Natural killer cell (primary cell): ENCODE results near the gene CST9L. TPM values are rescaled to one million over a fixed set of nuclear protein-coding genes. Genes with fewer than 3 reads are reported as not detected.

ENCODE experiments used
- ATAC-seq, 3 donors: fragments of 150-1000 bp in 2 of 3; fragments of 200-7000 bp in 1 of 3; cut with Tn5 transposase; 1 replicate in 1 of 3; 2 replicates in 2 of 3; pipeline ENCODE4 v1.10.0; 2021; ENCODE audit warnings: mild to moderate bottlenecking in 2 of 3, moderate library complexity in 2 of 3
- DNase-seq, 2 donors: peaks; one replicate each; pipeline versions ENCODE4 v3.0.0 to v3.0.0-alpha.2; 2013 to 2021; ENCODE audit warnings: mixed read lengths in 1 of 2
- H3K27ac ChIP-seq: one replicate; pipeline ENCODE4 v1.5.1; 2013; ENCODE audit warnings: mild to moderate bottlenecking, low read length
- H3K27me3 ChIP-seq: one replicate; pipeline ENCODE4 v1.6.1; 2013; ENCODE audit warnings: low read length; ENCODE audit not compliant: control insufficient read depth, insufficient read depth
- H3K36me3 ChIP-seq: one replicate; pipeline ENCODE4 v1.6.1; 2013; ENCODE audit warnings: low read length; ENCODE audit not compliant: control insufficient read depth, insufficient read depth
- H3K4me1 ChIP-seq: one replicate; pipeline ENCODE4 v1.6.1; 2013; ENCODE audit warnings: low read length; ENCODE audit not compliant: control insufficient read depth, insufficient read depth
- H3K4me3 ChIP-seq: one replicate; pipeline ENCODE4 v1.5.1; 2013; ENCODE audit warnings: low read length
- H3K9me3 ChIP-seq: one replicate; pipeline ENCODE4 v1.6.1; 2013; ENCODE audit warnings: low read length; ENCODE audit not compliant: control insufficient read depth, insufficient read depth
- H3K27ac Mint-ChIP-seq, 2 donors: one replicate each; pipeline ENCODE4 v1.8.0; 2022; ENCODE audit warnings: mild to moderate bottlenecking in 2 of 2, mixed read lengths in 2 of 2, moderate library complexity in 1 of 2
- H3K27me3 Mint-ChIP-seq, 2 donors: one replicate each; pipeline ENCODE4 v1.8.0; 2022; ENCODE audit warnings: low read depth in 2 of 2, mixed read lengths in 2 of 2
- H3K36me3 Mint-ChIP-seq: one replicate; pipeline ENCODE4 v1.8.0; 2022; ENCODE audit warnings: mixed read lengths
- H3K4me1 Mint-ChIP-seq, 2 donors: one replicate each; pipeline ENCODE4 v1.8.0; 2022; ENCODE audit warnings: mixed read lengths in 2 of 2
- H3K4me3 Mint-ChIP-seq: one replicate; pipeline ENCODE4 v1.8.0; 2022; ENCODE audit warnings: mild to moderate bottlenecking, moderate library complexity, mixed read lengths
- H3K9me3 Mint-ChIP-seq, 2 donors: one replicate each; pipeline ENCODE4 v1.8.0; 2022; ENCODE audit warnings: mixed read lengths in 2 of 2
- CTCF ChIP-seq: fragments of 200-600 bp; IDR thresholded peaks from one replicate; pipeline ENCODE4 v1.8.0; 2022; ENCODE audit warnings: antibody characterized with exemption
- WGBS: methylation state at CpG from one replicate; pipeline ENCODE4 v1.1.7; 2013; ENCODE audit warnings: missing lambda C conversion rate; ENCODE audit not compliant: insufficient coverage; 5-methylcytosine and 5-hydroxymethylcytosine counted together
- intact Hi-C: fragments of 100-400 bp; cut with micrococcal nuclease; formaldehyde crosslinking; loops from one replicate; pipeline ENCODE4 v1.14.2; 2022
- total RNA-seq, 4 donors: library from RNA; stranded (reverse); fragments of 120-200 nt in 1 of 4; gene quantifications; one replicate each; pipeline versions ENCODE4 v1.2.3 to v1.2.4, GENCODE V29; 2013 to 2022

The CST9L gene
- total RNA-seq, 3 donors from 2014 or later (not counting 1 experiment from before 2014, with no cell fraction given) = not detected

DNA sequence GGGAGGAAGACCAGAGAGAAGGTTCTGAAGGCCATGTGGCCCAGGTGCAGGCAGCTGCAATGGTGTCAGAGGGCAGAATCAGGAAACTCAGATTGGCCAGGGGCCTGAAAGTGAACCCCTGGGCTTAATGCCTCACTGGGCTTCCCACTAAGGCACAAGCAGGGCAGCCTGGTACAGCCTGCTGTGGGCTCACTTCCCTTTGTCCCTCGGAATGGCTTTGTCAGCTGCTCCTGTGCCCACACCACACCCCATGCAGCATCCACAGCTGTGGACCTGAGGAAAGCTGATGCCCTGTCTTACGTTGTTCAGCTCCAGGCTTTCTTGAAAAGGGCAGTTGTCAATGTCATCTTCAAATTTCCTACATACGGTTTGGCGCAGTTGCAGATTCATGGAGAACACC lies 35.0 kb upstream of the CST9L start:
- WGBS = 77% methylated on average over 4 of the region's 4 CpGs
- Histone ChIP-seq H3K4me3 (no peak overlapping the region), H3K4me1 (peaks cover 17% of the 10 kb centered on the region), H3K27me3 (no peaks in the 10 kb centered on the region), H3K9me3 (no peaks in the 10 kb centered on the region), H3K27ac (no peak overlapping the region), H3K36me3 (no peaks in the 10 kb centered on the region)
- intact Hi-C loops = no loop called here
- ATAC-seq (no peak), DNase-seq (no peak)
- no peaks in the 10 kb centered on the region for H3K9me3 Mint-ChIP-seq
- H3K27me3 Mint-ChIP-seq = peaks cover 0 to 2% of the 10 kb centered on the region in 2 donors
- no peak overlapping the region for H3K27ac Mint-ChIP-seq
- no peak overlapping the region for H3K4me3 Mint-ChIP-seq
- H3K4me1 Mint-ChIP-seq = peaks cover 11 to 12% of the 10 kb centered on the region in 2 donors
- no peaks in the 10 kb centered on the region for H3K36me3 Mint-ChIP-seq
- no peak for TF ChIP-seq CTCF

- TF ChIP-seq CTCF = no peak
- peaks cover 11 to 12% of the 10 kb centered on the region in 2 donors for H3K4me1 Mint-ChIP-seq
- intact Hi-C loops = no loop called here
These were observed 34.4 kb upstream of the CST9L start for GRCh38 chr20:23602699-23603098.

GRCh38 chr20:23602241-23602640 lies 34.0 kb upstream of the CST9L start:
- Mint-ChIP-seq H3K27me3 (peaks cover 2 to 9% of the 10 kb centered on the region in 2 donors), H3K4me1 (peaks cover 11% of the 10 kb centered on the region in 2 donors), H3K27ac (no peak overlapping the region), H3K4me3 (no peak overlapping the region), H3K9me3 (no peaks in the 10 kb centered on the region), H3K36me3 (no peaks in the 10 kb centered on the region)
- Histone ChIP-seq H3K27ac (no peak overlapping the region), H3K4me3 (no peak overlapping the region), H3K9me3 (no peaks in the 10 kb centered on the region), H3K27me3 (no peaks in the 10 kb centered on the region), H3K4me1 (peaks cover 17% of the 10 kb centered on the region), H3K36me3 (no peaks in the 10 kb centered on the region)
- no peak for ATAC-seq
- no peak for TF ChIP-seq CTCF
- intact Hi-C loops = no loop called here
- 7% methylated on average over 2 of the region's 2 CpGs for WGBS
- no peak for DNase-seq

More at GRCh38 chr20:23602699-23603098, 34.4 kb upstream of the CST9L start:
- Mint-ChIP-seq H3K27me3 (peaks cover 2 to 4% of the 10 kb centered on the region in 2 donors), H3K4me3 (no peak overlapping the region), H3K9me3 (no peaks in the 10 kb centered on the region), H3K36me3 (no peaks in the 10 kb centered on the region), H3K27ac (no peak overlapping the region)
- Histone ChIP-seq H3K9me3 (no peaks in the 10 kb centered on the region), H3K4me1 (peaks cover 17% of the 10 kb centered on the region), H3K27me3 (no peaks in the 10 kb centered on the region), H3K27ac (no peak overlapping the region), H3K4me3 (no peak overlapping the region), H3K36me3 (no peaks in the 10 kb centered on the region)
- no peak for ATAC-seq
- 74% methylated on average over 6 of the region's 6 CpGs for WGBS
- no peak for DNase-seq

- H3K27ac Mint-ChIP-seq = no peak overlapping the region
- ATAC-seq (no peak), DNase-seq (no peak)
- H3K4me3 ChIP-seq = no peak overlapping the region
- peaks cover 2 to 13% of the 10 kb centered on the region in 2 donors for H3K27me3 Mint-ChIP-seq
- no peaks in the 10 kb centered on the region for H3K9me3 ChIP-seq
- H3K27me3 ChIP-seq = no peaks in the 10 kb centered on the region
- no peaks in the 10 kb centered on the region for H3K9me3 Mint-ChIP-seq
- peaks cover 13% of the 10 kb centered on the region for H3K4me1 ChIP-seq
- TF ChIP-seq CTCF = no peak
- no peaks in the 10 kb centered on the region for H3K36me3 ChIP-seq
- H3K4me3 Mint-ChIP-seq = no peak overlapping the region
- 76% methylated on average over 4 of the region's 4 CpGs for WGBS
- H3K27ac ChIP-seq = no peak overlapping the region
- peaks cover 6% of the 10 kb centered on the region in 2 donors for H3K4me1 Mint-ChIP-seq
- intact Hi-C loops = no loop called here
- no peaks in the 10 kb centered on the region for H3K36me3 Mint-ChIP-seq
These were observed 33.4 kb upstream of the CST9L start for GRCh38 chr20:23601715-23602114.
